Measurements from ENCODE around the gene IPCEF1. TPM values are rescaled to one million over a fixed set of nuclear protein-coding genes. Genes with fewer than 3 reads are reported as not detected.

Gene IPCEF1
- total RNA-seq, 1 experiment from 2014 or later, result 1.9 TPM

DNA sequence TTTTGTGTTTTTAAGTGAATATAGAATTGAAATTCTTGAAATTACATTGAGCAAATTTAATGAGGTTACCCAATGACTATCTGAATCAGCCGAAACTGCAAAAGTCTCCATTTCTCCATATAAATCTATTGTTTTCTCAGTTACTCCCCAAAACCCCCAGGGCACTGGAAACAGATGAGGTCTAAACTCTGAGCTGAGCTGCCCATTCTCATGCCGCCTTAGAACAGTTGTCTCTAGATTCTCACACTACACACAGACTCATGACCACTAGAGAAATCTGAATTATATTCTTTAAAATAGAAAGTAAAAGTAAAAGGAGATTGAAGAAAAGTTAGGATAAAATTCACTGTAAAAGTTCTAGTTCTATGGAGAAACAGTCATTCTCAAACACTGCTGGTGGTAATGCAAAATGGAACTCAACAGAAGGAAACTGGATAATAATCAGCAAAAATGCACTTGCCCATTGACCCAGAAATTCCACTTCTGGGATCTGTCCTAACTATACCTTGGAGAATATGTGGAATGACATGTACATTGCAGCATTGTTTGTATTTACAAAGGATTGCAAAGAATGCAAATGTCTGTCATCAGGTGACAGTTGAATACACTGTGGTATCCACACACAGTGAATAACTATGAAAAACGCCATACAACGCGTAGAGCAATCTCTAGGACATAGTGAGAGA lies 125.5 kb downstream of the IPCEF1 start:
- POLR2A ChIA-PET, result no interaction called here
- Mint-ChIP-seq H3K27ac (ENCODE audit: unreplicated experiment) (no peak overlapping the region), H3K27me3 (ENCODE audit: insufficient read depth, unreplicated experiment) (no peaks in the 10 kb centered on the region), H3K4me3 (ENCODE audit: unreplicated experiment) (no peak overlapping the region), H3K36me3 (ENCODE audit: insufficient read depth, unreplicated experiment) (no peaks in the 10 kb centered on the region), H3K9me3 (ENCODE audit: unreplicated experiment) (no peaks in the 10 kb centered on the region), H3K4me1 (ENCODE audit: low read depth, unreplicated experiment) (no peaks in the 10 kb centered on the region)
- no TSS peak for BruUV-seq (replicated peaks)
- CTCF ChIA-PET, result no interaction called here
- no peaks in the 10 kb centered on the region for H3K27me3 ChIP-seq (replicated peaks; ENCODE audit: control insufficient read depth, insufficient read depth, low read length)
- no peaks in the 10 kb centered on the region for H3K9me3 ChIP-seq
- no peaks in the 10 kb centered on the region for H3K36me3 ChIP-seq (ENCODE audit: control insufficient read depth, insufficient read depth, low read length)
- intact Hi-C loops (cut with micrococcal nuclease; ENCODE audit: unreplicated experiment), result no loop called here
- H3K4me1 ChIP-seq, result no peaks in the 10 kb centered on the region
- TF ChIP-seq, protein P1, sequence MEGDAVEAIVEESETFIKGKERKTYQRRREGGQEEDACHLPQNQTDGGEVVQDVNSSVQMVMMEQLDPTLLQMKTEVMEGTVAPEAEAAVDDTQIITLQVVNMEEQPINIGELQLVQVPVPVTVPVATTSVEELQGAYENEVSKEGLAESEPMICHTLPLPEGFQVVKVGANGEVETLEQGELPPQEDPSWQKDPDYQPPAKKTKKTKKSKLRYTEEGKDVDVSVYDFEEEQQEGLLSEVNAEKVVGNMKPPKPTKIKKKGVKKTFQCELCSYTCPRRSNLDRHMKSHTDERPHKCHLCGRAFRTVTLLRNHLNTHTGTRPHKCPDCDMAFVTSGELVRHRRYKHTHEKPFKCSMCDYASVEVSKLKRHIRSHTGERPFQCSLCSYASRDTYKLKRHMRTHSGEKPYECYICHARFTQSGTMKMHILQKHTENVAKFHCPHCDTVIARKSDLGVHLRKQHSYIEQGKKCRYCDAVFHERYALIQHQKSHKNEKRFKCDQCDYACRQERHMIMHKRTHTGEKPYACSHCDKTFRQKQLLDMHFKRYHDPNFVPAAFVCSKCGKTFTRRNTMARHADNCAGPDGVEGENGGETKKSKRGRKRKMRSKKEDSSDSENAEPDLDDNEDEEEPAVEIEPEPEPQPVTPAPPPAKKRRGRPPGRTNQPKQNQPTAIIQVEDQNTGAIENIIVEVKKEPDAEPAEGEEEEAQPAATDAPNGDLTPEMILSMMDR (IDR thresholded peaks at IDR 0.05; ENCODE audit: insufficient read depth in 1 of 2, low read depth in 1 of 2, low read length in 1 of 2, severe bottlenecking in 1 of 2, unreplicated experiment in 1 of 2), result no peak
- H3K4me3 ChIP-seq (ENCODE audit: low read depth, low read length), result no peak overlapping the region
- no peak for DNase-seq

GRCh38 chr6:154230393-154230792 lies 126.2 kb downstream of the IPCEF1 start:
- Mint-ChIP-seq H3K27me3 (ENCODE audit: insufficient read depth, unreplicated experiment) (peaks cover 2% of the 10 kb centered on the region), H3K36me3 (ENCODE audit: insufficient read depth, unreplicated experiment) (no peaks in the 10 kb centered on the region), H3K9me3 (ENCODE audit: unreplicated experiment) (no peaks in the 10 kb centered on the region), H3K27ac (ENCODE audit: unreplicated experiment) (no peak overlapping the region), H3K4me3 (ENCODE audit: unreplicated experiment) (no peak overlapping the region), H3K4me1 (ENCODE audit: low read depth, unreplicated experiment) (no peaks in the 10 kb centered on the region)
- BruUV-seq (replicated peaks), result no TSS peak
- no peak overlapping the region for H3K4me3 ChIP-seq (ENCODE audit: low read depth, low read length)
- H3K36me3 ChIP-seq (ENCODE audit: control insufficient read depth, insufficient read depth, low read length), result no peaks in the 10 kb centered on the region
- POLR2A ChIA-PET, result no interaction called here
- TF ChIP-seq, protein P1 (IDR thresholded peaks at IDR 0.05; ENCODE audit: insufficient read depth in 1 of 2, low read depth in 1 of 2, low read length in 1 of 2, severe bottlenecking in 1 of 2, unreplicated experiment in 1 of 2), result no peak
- H3K9me3 ChIP-seq, result no peaks in the 10 kb centered on the region
- CTCF ChIA-PET, result no interaction called here
- intact Hi-C loops (cut with micrococcal nuclease; ENCODE audit: unreplicated experiment), result no loop called here
- H3K27me3 ChIP-seq (replicated peaks; ENCODE audit: control insufficient read depth, insufficient read depth, low read length), result no peaks in the 10 kb centered on the region
- no peaks in the 10 kb centered on the region for H3K4me1 ChIP-seq
- no peak for DNase-seq

DNA sequence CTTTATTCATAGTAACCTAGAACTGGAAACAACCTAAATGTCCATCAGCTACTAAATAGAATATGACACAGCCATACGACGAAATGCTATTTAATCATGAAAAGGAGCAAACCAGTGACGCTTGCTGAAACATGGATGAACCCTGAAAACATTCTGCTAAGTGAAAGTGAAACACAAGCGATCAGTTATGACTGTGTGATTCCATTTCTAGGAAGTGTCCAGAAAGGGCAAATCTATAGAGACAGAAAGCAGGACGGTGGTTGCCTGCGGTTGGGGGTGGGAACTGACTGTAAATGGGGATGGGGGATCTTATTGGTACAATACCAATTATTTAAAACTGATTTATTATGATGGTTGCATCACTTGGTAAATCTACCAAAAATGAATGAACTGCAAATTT lies 126.8 kb downstream of the IPCEF1 start:
- H3K4me1 Mint-ChIP-seq (ENCODE audit: low read depth, unreplicated experiment), result no peaks in the 10 kb centered on the region
- no peaks in the 10 kb centered on the region for H3K9me3 ChIP-seq
- H3K4me1 ChIP-seq, result no peaks in the 10 kb centered on the region
- CTCF ChIA-PET, result no interaction called here
- no peak for DNase-seq
- intact Hi-C loops (cut with micrococcal nuclease; ENCODE audit: unreplicated experiment), result no loop called here
- POLR2A ChIA-PET, result no interaction called here
- BruUV-seq (replicated peaks), result no TSS peak
- H3K36me3 Mint-ChIP-seq (ENCODE audit: insufficient read depth, unreplicated experiment), result no peaks in the 10 kb centered on the region
- H3K9me3 Mint-ChIP-seq (ENCODE audit: unreplicated experiment), result no peaks in the 10 kb centered on the region
- no peak overlapping the region for H3K4me3 ChIP-seq (ENCODE audit: low read depth, low read length)
- peaks cover 2% of the 10 kb centered on the region for H3K27me3 Mint-ChIP-seq (ENCODE audit: insufficient read depth, unreplicated experiment)
- no peak overlapping the region for H3K27ac Mint-ChIP-seq (ENCODE audit: unreplicated experiment)
- no peaks in the 10 kb centered on the region for H3K36me3 ChIP-seq (ENCODE audit: control insufficient read depth, insufficient read depth, low read length)
- H3K27me3 ChIP-seq (replicated peaks; ENCODE audit: control insufficient read depth, insufficient read depth, low read length), result no peaks in the 10 kb centered on the region
- TF ChIP-seq, protein P1 (IDR thresholded peaks at IDR 0.05; ENCODE audit: insufficient read depth in 1 of 2, low read depth in 1 of 2, low read length in 1 of 2, severe bottlenecking in 1 of 2, unreplicated experiment in 1 of 2), result no peak
- H3K4me3 Mint-ChIP-seq (ENCODE audit: unreplicated experiment), result no peak overlapping the region
